Panc1 (cell line): ENCODE results near the gene ZDHHC13. TPM values are rescaled to one million over a fixed set of nuclear protein-coding genes. Genes with fewer than 3 reads are reported as not detected.

ENCODE experiments used
- ATAC-seq: fragments of 200-7000 bp; cut with Tn5 transposase; 2 replicates; pipeline ENCODE4 v1.9.1; 2020; ENCODE audit warnings: mild to moderate bottlenecking, moderate library complexity
- BruUV-seq: library from RNA; stranded (reverse); fragments of 400-500 nt; replicated peaks from 2 replicates; lab custom pipeline; 2021; lab: Mats Ljungman, UMichigan
- CTCF ChIA-PET: fragments of 300-600 bp; sonication (Branson Sonifier 250); formaldehyde crosslinking; loops from one replicate; lab custom pipeline; 2022; ENCODE audit warnings: antibody characterized with exemption; lab: Charles Lee
- POLR2A ChIA-PET: fragments of 300-600 bp; sonication (Branson Sonifier 250); formaldehyde crosslinking; loops from one replicate; lab custom pipeline; 2022; ENCODE audit warnings: antibody characterized with exemption; lab: Charles Lee
- DNase-seq: peaks from one replicate; pipeline ENCODE4 v3.0.0-alpha.2; 2010; ENCODE audit warnings: low read depth, low spot score
- H3K27ac ChIP-seq: 2 replicates; pipeline ENCODE4 v1.5.1; 2011; ENCODE audit warnings: mild to moderate bottlenecking, low read length, inconsistent platforms
- H3K27me3 ChIP-seq: fragments of 200-500 bp; sonication (Bioruptor generic); 2 replicates; pipeline ENCODE4 v1.6.0; 2014; ENCODE audit warnings: low read length, inconsistent platforms; ENCODE audit not compliant: control insufficient read depth, insufficient read depth
- H3K36me3 ChIP-seq: fragments of 200-500 bp; sonication (Bioruptor generic); 2 replicates; pipeline ENCODE4 v1.5.1; 2014; ENCODE audit warnings: inconsistent platforms, mild to moderate bottlenecking, low read length, moderate library complexity; ENCODE audit not compliant: control insufficient read depth, insufficient read depth
- H3K4me1 ChIP-seq: 2 replicates; pipeline ENCODE4 v1.5.1; 2011; ENCODE audit warnings: inconsistent platforms, mild to moderate bottlenecking, low read length, moderate library complexity; ENCODE audit not compliant: control insufficient read depth, insufficient read depth
- H3K4me3 ChIP-seq, 2 experiments: 2 replicates each; pipeline ENCODE4 v1.5.1; 2011 to 2012; ENCODE audit warnings: low read depth in 2 of 2, low read length in 2 of 2, mild to moderate bottlenecking in 2 of 2, inconsistent platforms in 1 of 2, moderate library complexity in 1 of 2
- H3K9me3 ChIP-seq: fragments of 200-500 bp; sonication (Bioruptor generic); 2 replicates; pipeline ENCODE4 v1.5.1; 2014; ENCODE audit warnings: low read depth, mild to moderate bottlenecking, inconsistent platforms, low read length, moderate library complexity; ENCODE audit not compliant: control insufficient read depth, insufficient read depth
- POLR2AphosphoS5 ChIP-seq: IDR thresholded peaks from 2 replicates; pipeline ENCODE4 v1.6.1; 2012; ENCODE audit warnings: mild to moderate bottlenecking, low read depth, low read length, moderate library complexity
- SIN3A ChIP-seq: IDR thresholded peaks from 2 replicates; pipeline ENCODE4 v1.6.1; 2012; ENCODE audit warnings: low read depth, mild to moderate bottlenecking, low read length, moderate library complexity, borderline replicate concordance; ENCODE audit not compliant: insufficient read depth
- TCF7L2 ChIP-seq: IDR thresholded peaks from 2 replicates; pipeline ENCODE4 v1.6.1; 2011; ENCODE audit warnings: mild to moderate bottlenecking, low read depth, low read length, inconsistent platforms
- in situ Hi-C: cut with HindIII; loops from 2 replicates; pipeline ENCODE4 v1.10.0; 2016; ENCODE audit warnings: low sequenced_read_pairs, low pct_unique_long_range_greater_than_20kb
- intact Hi-C: fragments of 100-400 bp; cut with micrococcal nuclease; formaldehyde crosslinking; loops from one replicate; pipeline ENCODE4 v1.10.0; 2022; ENCODE audit not compliant: unreplicated experiment
- total RNA-seq: library from RNA; stranded (reverse); gene quantifications from one replicate; pipeline ENCODE4 v1.2.1, GENCODE V29; 2021; ENCODE audit not compliant: unreplicated experiment
- TF ChIP-seq, protein P1 (sequence below): fragments of 450-650 bp; IDR thresholded peaks from 2 replicates; pipeline ENCODE4 v1.5.1; 2017; ENCODE audit warnings: mild to moderate bottlenecking
- TF ChIP-seq, protein P2 (sequence below), 2 experiments: IDR thresholded peaks; 2 replicates each; pipeline ENCODE4 v1.6.1; 2011 to 2012; ENCODE audit warnings: low read depth in 2 of 2, control low read depth in 1 of 2, low read length in 1 of 2, mild to moderate bottlenecking in 1 of 2, moderate library complexity in 1 of 2; ENCODE audit not compliant: insufficient read depth in 1 of 2

Gene ZDHHC13
- total RNA-seq, 1 experiment from 2014 or later: 24.3 TPM

DNA sequence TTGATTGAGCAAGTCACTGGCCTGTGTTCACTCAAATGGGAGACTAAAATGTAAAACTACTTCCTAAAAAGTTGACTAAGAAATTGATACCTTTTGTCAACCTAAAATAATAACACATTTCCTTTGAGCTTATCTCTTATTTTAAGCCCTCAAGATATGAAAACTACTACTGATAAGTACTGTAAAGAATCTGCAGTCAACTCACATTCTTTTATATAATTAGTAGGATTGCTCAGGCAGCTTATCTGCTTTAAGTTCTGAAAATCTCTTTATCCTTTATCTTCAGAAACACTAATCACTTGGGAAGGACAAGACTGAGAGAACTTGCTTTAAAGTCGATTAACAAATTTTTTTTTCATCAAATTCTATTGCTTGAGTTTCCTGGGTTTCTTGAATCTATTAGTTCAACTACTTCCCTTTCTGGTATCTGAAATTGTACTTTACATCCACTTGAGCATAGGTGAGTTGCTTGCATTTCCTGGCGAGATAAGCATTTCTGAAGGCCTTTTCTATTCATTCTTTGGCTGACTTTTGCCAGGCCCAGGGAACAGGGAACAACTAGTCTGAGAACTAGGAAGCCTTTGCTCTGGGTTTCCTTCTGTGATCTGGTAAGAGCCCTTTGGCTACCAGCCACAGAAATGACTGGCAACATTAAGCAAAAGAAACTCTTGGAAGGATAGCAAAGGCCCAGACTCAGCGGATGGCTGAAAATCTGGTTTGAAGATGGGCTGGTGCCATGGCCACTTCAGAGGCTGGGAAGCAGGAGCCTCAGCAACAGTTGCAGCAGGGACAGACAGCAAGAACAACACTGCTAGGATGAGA, 104.1 kb downstream of the ZDHHC13 start:
- no peaks in the 10 kb centered on the region for H3K4me1 ChIP-seq
- ATAC-seq: no peak; the same call in 1 of the 2 replicates
- CTCF ChIA-PET: no interaction called here
- intact Hi-C loops: no loop called here
- no peaks in the 10 kb centered on the region for H3K36me3 ChIP-seq
- in situ Hi-C loops: no loop called here
- BruUV-seq: no TSS peak
- no peak for DNase-seq
- H3K4me3 ChIP-seq: no peak overlapping the region
- POLR2A ChIA-PET: no interaction called here
- H3K27me3 ChIP-seq: no peaks in the 10 kb centered on the region
- H3K9me3 ChIP-seq: no peaks in the 10 kb centered on the region
- H3K27ac ChIP-seq: no peak overlapping the region
- TF ChIP-seq TCF7L2 (no peak), POLR2AphosphoS5 (no peak), SIN3A (no peak)
- TF ChIP-seq, protein P1, sequence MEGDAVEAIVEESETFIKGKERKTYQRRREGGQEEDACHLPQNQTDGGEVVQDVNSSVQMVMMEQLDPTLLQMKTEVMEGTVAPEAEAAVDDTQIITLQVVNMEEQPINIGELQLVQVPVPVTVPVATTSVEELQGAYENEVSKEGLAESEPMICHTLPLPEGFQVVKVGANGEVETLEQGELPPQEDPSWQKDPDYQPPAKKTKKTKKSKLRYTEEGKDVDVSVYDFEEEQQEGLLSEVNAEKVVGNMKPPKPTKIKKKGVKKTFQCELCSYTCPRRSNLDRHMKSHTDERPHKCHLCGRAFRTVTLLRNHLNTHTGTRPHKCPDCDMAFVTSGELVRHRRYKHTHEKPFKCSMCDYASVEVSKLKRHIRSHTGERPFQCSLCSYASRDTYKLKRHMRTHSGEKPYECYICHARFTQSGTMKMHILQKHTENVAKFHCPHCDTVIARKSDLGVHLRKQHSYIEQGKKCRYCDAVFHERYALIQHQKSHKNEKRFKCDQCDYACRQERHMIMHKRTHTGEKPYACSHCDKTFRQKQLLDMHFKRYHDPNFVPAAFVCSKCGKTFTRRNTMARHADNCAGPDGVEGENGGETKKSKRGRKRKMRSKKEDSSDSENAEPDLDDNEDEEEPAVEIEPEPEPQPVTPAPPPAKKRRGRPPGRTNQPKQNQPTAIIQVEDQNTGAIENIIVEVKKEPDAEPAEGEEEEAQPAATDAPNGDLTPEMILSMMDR: no peak
- TF ChIP-seq, protein P2, sequence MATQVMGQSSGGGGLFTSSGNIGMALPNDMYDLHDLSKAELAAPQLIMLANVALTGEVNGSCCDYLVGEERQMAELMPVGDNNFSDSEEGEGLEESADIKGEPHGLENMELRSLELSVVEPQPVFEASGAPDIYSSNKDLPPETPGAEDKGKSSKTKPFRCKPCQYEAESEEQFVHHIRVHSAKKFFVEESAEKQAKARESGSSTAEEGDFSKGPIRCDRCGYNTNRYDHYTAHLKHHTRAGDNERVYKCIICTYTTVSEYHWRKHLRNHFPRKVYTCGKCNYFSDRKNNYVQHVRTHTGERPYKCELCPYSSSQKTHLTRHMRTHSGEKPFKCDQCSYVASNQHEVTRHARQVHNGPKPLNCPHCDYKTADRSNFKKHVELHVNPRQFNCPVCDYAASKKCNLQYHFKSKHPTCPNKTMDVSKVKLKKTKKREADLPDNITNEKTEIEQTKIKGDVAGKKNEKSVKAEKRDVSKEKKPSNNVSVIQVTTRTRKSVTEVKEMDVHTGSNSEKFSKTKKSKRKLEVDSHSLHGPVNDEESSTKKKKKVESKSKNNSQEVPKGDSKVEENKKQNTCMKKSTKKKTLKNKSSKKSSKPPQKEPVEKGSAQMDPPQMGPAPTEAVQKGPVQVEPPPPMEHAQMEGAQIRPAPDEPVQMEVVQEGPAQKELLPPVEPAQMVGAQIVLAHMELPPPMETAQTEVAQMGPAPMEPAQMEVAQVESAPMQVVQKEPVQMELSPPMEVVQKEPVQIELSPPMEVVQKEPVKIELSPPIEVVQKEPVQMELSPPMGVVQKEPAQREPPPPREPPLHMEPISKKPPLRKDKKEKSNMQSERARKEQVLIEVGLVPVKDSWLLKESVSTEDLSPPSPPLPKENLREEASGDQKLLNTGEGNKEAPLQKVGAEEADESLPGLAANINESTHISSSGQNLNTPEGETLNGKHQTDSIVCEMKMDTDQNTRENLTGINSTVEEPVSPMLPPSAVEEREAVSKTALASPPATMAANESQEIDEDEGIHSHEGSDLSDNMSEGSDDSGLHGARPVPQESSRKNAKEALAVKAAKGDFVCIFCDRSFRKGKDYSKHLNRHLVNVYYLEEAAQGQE (IDR thresholded peaks at IDR 0.05; ENCODE audit: insufficient read depth in 1 of 2, low read depth in 2 of 2, low read length in 1 of 2): no peak

DNA sequence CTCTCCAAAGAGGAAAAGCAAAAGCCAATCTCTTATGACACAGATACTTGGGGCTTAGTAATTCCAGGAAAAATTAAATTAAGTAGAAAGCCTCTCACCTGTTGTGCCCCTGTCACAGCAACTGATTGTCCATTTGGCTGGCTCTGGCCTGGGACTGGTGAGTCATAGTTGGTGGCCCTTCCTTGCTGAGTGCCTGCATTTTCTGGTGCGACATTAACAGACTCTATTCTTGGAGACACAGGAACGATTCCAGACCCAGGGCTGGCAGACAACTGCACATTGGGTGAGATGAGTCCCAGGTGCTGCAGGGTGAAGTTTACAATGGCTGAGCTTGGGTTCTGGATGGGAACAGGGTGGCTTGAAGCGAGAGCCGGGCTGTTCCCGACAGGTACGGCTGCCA, 108.2 kb downstream of the ZDHHC13 start:
- ATAC-seq (no peak), DNase-seq (no peak)
- POLR2A ChIA-PET: interaction anchor here (0.5 kb wide), 1 partner anchor 19 kb away, joined by 3 read pairs; no protein-coding TSS in a partner anchor
- Histone ChIP-seq H3K36me3 (peaks cover 7% of the 10 kb centered on the region), H3K4me1 (no peaks in the 10 kb centered on the region), H3K4me3 (no peak overlapping the region), H3K9me3 (no peaks in the 10 kb centered on the region), H3K27me3 (no peaks in the 10 kb centered on the region), H3K27ac (no peak overlapping the region)
- intact Hi-C loops (no loop called here), in situ Hi-C loops (no loop called here)
- CTCF ChIA-PET: no interaction called here
- TF ChIP-seq TCF7L2 (no peak), POLR2AphosphoS5 (no peak), SIN3A (no peak)
- TF ChIP-seq, protein P1: no peak
- TF ChIP-seq, protein P2 (IDR thresholded peaks at IDR 0.05; ENCODE audit: insufficient read depth in 1 of 2, low read depth in 2 of 2, low read length in 1 of 2): no peak
- BruUV-seq: TSS peak; percentile 34
